ENCODE data around the gene ANKRD13B.
A peak's percentile ranks its signal among the peaks of the same experiment; 100 is the strongest.
"Not testable (repeated sequence)": the region's sequence is repeated elsewhere in the genome, so short reads cannot be mapped to it uniquely, and the experiment has no call there.

ANKRD13B gene

DNA sequence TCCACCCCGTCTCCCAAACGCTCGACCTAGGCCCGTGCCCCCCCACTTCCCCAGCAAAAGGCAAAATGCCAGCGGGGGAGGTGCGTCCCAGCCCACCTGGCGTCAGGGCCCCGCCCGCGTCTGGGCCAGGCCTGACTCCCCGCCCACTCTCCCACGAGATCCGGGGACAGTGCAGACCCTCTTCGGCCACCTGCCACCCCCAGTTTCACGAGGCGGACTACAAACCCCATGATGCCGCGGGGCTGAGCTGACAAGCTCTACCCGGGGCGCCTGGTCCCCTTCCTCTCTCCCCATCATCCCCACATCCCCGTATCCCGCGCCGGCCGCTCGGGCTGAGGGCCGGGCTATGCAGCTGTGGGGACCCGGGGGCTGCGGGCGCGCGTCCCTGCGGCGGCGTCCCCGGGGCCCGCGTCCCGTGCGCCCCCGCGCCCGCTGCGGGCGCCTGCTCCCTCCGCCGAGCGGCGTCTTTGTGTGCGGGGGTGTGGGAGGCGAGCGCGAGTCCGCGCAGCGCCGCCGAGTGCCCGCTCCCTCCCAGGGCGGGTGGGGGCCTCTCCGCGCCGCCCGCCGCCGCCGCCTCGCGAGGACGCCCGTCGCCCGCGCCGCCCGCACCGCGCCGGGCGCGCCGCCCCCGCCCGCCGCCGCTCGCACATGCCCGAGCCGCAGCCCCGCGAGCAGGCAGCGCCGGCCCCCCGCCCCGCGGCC, at the start of gene ANKRD13B:
Gene ANKRD13B, plus strand, starts transcription at position 283 of the 702 bp plus-strand sequence. CDS start 490 bp downstream, outside the sequence.
- peak within 1 kb of the TSS; percentile 75 to 77 for H3K4me3 ChIP-seq (ENCODE audit: low read length in 2 of 2)
- H3K36me3 ChIP-seq (ENCODE audit: control insufficient read depth in 2 of 2, insufficient read depth in 2 of 2, low read length in 2 of 2) = no peaks in the 10 kb centered on the region
- peaks cover 0 to 3% of the 10 kb centered on the region in 2 donors for H3K27me3 ChIP-seq (ENCODE audit: control insufficient read depth in 1 of 2, insufficient read depth in 2 of 2, low read length in 2 of 2)
- peak within 1 kb of the TSS; percentile 36 to 48 for H3K9ac ChIP-seq (ENCODE audit: low read length in 2 of 2)
- peaks cover 60% of the 10 kb centered on the region for H3K4me1 ChIP-seq (ENCODE audit: control insufficient read depth, insufficient read depth, low read length)
- H3K9me3 ChIP-seq (ENCODE audit: control insufficient read depth in 2 of 2, low read length in 2 of 2) = no peaks in the 10 kb centered on the region
- peak within 1 kb of the TSS; percentile 71 for H3K27ac ChIP-seq (ENCODE audit: low read length)

DNA sequence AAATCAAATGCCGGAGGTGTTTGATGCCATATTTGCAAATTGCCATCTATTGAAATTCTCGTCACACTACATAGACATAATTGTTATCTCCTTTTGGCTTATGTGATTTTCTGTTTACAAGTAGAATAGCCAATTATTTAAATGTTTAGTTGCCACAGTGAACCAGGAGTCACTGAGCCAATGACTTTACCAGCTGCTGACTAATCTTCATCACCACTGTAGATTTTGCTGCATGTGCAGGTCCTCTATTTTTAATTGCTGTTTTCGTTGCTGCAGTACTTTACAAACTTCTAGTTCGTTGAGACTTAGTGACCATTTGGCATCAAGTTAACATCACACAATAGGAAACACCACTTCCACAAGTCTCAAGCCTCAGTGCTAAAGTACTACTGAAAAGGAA, 48.9 kb upstream of the ANKRD13B start:
- Histone ChIP-seq H3K4me1 (ENCODE audit: control insufficient read depth, insufficient read depth, low read length) (peaks cover 2% of the 10 kb centered on the region), H3K27me3 (ENCODE audit: control insufficient read depth in 1 of 2, insufficient read depth in 2 of 2, low read length in 2 of 2) (no peaks in the 10 kb centered on the region), H3K9ac (ENCODE audit: low read length in 2 of 2) (no peak overlapping the region), H3K36me3 (ENCODE audit: control insufficient read depth in 2 of 2, insufficient read depth in 2 of 2, low read length in 2 of 2) (peaks cover 15 to 21% of the 10 kb centered on the region in 2 donors), H3K27ac (ENCODE audit: low read length) (no peak overlapping the region), H3K9me3 (ENCODE audit: control insufficient read depth in 2 of 2, low read length in 2 of 2) (no peaks in the 10 kb centered on the region), H3K4me3 (ENCODE audit: low read length in 2 of 2) (no peak overlapping the region)

DNA sequence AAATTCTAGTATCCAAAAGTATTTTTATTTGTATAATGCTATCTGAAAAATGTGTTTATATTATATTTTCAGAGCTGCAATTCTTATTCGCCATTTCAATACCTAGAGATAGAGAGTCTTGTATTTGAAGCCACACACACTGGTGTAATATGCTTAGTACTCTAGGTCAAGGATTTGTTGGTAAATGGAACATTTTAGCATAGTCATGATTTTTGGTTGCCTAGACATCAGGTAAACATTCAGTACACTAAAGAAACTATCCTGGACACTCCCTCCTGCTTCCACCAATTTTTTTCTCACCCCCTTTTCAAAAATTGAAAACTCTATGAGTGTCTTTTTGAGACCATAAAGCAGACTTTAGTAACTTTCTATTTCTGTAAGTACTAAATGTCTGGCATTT, 46.8 kb upstream of the ANKRD13B start:
- no peak overlapping the region for H3K27ac ChIP-seq (ENCODE audit: low read length)

DNA sequence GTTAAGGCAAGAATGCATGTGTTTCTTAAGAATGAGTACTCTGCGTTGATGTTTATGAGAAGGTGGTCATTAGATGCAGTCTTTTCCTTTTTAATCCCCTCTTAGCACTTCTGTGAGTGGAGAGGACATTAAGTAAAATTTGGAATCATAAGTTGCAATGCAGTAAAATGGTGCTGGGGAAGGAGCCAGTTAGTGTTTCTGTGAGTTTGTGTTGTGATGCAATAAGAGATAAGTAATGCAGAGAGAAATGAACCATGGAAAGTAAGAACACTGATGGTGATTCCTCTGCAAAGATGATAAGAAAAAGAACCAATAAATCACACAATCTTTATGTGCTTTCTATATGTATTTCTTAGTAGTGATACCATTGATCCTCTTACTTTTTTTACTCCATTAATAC, 46.1 kb upstream of the ANKRD13B start:
- no peak overlapping the region for H3K4me3 ChIP-seq (ENCODE audit: low read length in 2 of 2)
- no peak overlapping the region for H3K27ac ChIP-seq (ENCODE audit: low read length)
- H3K27me3 ChIP-seq (ENCODE audit: control insufficient read depth in 1 of 2, insufficient read depth in 2 of 2, low read length in 2 of 2) = no peaks in the 10 kb centered on the region
- peaks cover 6% of the 10 kb centered on the region for H3K4me1 ChIP-seq (ENCODE audit: control insufficient read depth, insufficient read depth, low read length)
- H3K9ac ChIP-seq (ENCODE audit: low read length in 2 of 2) = no peak overlapping the region
- peaks cover 14 to 17% of the 10 kb centered on the region in 2 donors for H3K36me3 ChIP-seq (ENCODE audit: control insufficient read depth in 2 of 2, insufficient read depth in 2 of 2, low read length in 2 of 2)
- H3K9me3 ChIP-seq (ENCODE audit: control insufficient read depth in 2 of 2, low read length in 2 of 2) = no peaks in the 10 kb centered on the region

More for the DNA sequence above, 46.8 kb upstream of the ANKRD13B start:
- H3K9me3 ChIP-seq (ENCODE audit: control insufficient read depth in 2 of 2, low read length in 2 of 2) = no peaks in the 10 kb centered on the region
- H3K9ac ChIP-seq (ENCODE audit: low read length in 2 of 2) = no peak overlapping the region
- peaks cover 6% of the 10 kb centered on the region for H3K4me1 ChIP-seq (ENCODE audit: control insufficient read depth, insufficient read depth, low read length)
- no peaks in the 10 kb centered on the region for H3K27me3 ChIP-seq (ENCODE audit: control insufficient read depth in 1 of 2, insufficient read depth in 2 of 2, low read length in 2 of 2)
- peaks cover 14 to 20% of the 10 kb centered on the region in 2 donors for H3K36me3 ChIP-seq (ENCODE audit: control insufficient read depth in 2 of 2, insufficient read depth in 2 of 2, low read length in 2 of 2)
- H3K4me3 ChIP-seq (ENCODE audit: low read length in 2 of 2) = no peak overlapping the region

DNA sequence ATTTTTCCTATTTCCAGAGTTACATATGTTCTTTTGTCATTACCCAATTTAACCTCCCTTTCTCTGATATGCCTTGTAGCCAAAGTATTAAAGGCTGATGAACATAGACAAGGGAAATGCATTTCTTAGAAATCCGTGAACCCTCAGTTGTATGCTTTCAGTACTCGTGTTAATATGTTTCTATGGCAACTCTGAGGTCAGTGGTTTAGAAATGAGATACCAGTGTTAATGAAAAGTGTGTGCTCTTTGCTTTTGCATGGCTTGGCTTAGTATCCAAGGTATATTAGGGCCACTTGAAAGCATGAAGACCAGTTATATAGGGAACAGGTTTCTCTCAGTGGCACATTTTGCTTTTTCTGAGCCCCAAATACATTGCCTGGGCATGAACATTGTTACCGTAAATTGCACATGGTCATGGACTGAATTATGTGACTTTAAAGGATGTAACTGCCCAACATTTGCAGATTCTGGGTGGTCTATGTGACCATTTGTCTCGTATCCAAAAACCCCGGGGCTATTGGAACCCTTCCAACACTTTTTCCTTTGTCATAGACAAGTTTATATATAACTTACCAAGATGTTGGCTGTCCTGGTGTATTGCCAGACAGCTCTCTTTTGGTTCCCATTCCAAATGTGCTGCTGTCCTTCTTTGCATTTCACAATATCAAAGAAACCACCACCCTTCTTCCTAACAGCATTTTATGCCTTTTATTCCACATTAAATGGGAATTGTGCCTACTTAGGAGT, 43.6 kb upstream of the ANKRD13B start:
- Histone ChIP-seq H3K9ac (ENCODE audit: low read length in 2 of 2) (no peak overlapping the region), H3K36me3 (ENCODE audit: control insufficient read depth in 2 of 2, insufficient read depth in 2 of 2, low read length in 2 of 2) (no peaks in the 10 kb centered on the region), H3K27ac (ENCODE audit: low read length) (no peak overlapping the region), H3K4me1 (ENCODE audit: control insufficient read depth, insufficient read depth, low read length) (peaks cover 6% of the 10 kb centered on the region), H3K4me3 (ENCODE audit: low read length in 2 of 2) (no peak overlapping the region), H3K9me3 (ENCODE audit: control insufficient read depth in 2 of 2, low read length in 2 of 2) (no peaks in the 10 kb centered on the region), H3K27me3 (ENCODE audit: control insufficient read depth in 1 of 2, insufficient read depth in 2 of 2, low read length in 2 of 2) (no peaks in the 10 kb centered on the region)

DNA sequence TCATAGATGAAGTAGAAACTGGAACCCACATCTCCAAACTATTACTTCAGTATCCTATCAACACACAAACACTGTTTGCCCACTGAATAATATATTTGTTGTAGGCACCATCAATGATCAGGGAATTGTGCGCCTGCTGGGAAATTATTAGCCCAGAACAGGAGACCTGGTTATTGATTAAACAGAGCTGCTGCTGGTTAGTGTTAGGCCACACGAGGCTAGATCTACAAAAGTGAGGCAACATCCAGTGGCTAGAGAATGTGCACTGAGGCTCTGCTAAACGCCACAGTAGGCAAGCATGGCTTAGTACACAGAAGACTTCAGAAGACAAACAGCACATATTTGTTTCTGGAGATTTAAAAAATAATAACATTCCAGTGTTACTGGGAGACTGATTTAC, 37.1 kb upstream of the ANKRD13B start:
- Histone ChIP-seq H3K4me3 (ENCODE audit: low read length in 2 of 2) (no peak overlapping the region), H3K27ac (ENCODE audit: low read length) (no peak overlapping the region), H3K9me3 (ENCODE audit: control insufficient read depth in 2 of 2, low read length in 2 of 2) (no peaks in the 10 kb centered on the region), H3K4me1 (ENCODE audit: control insufficient read depth, insufficient read depth, low read length) (no peaks in the 10 kb centered on the region), H3K27me3 (ENCODE audit: control insufficient read depth in 1 of 2, insufficient read depth in 2 of 2, low read length in 2 of 2) (no peaks in the 10 kb centered on the region), H3K9ac (ENCODE audit: low read length in 2 of 2) (no peak overlapping the region), H3K36me3 (ENCODE audit: control insufficient read depth in 2 of 2, insufficient read depth in 2 of 2, low read length in 2 of 2) (peaks cover 0 to 2% of the 10 kb centered on the region in 2 donors)

DNA sequence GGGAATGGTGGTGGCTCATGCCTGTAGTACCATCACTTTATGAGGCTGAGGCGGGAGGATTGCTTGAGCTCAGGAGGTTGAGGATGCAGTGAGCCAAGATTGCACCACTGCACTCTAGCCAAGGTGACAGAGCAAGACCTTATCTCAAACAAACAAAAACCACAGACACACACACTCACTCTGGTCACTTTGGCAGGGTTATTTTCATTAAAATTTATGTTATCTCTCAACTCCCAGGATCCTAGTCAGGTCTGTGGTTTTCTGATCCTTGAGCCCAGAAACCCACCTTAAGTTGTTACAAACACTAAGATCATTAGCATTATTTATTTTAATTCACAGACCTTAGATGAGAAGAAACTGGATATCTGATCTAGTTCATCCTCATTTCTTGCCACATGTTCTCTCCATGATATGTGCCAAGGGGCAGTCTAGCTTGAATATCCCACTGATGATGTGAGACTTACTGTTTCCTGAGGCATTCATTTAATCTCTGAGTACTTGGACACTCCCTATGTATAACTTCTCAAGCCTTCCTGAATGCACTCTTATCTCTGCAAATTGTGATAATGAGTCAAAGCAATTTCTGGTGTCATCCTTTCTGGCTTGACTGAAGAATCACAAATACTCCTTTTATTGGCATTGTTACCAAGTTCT, 35.7 kb upstream of the ANKRD13B start:
- H3K4me1 ChIP-seq (ENCODE audit: control insufficient read depth, insufficient read depth, low read length) = peaks cover 7% of the 10 kb centered on the region
- no peaks in the 10 kb centered on the region for H3K27me3 ChIP-seq (ENCODE audit: control insufficient read depth in 1 of 2, insufficient read depth in 2 of 2, low read length in 2 of 2)
- H3K27ac ChIP-seq (ENCODE audit: low read length) = no peak overlapping the region
- H3K4me3 ChIP-seq (ENCODE audit: low read length in 2 of 2) = no peak overlapping the region
- no peak overlapping the region for H3K9ac ChIP-seq (ENCODE audit: low read length in 2 of 2)
- no peaks in the 10 kb centered on the region for H3K9me3 ChIP-seq (ENCODE audit: control insufficient read depth in 2 of 2, low read length in 2 of 2)
- H3K36me3 ChIP-seq (ENCODE audit: control insufficient read depth in 2 of 2, insufficient read depth in 2 of 2, low read length in 2 of 2) = peaks cover 0 to 7% of the 10 kb centered on the region in 2 donors

DNA sequence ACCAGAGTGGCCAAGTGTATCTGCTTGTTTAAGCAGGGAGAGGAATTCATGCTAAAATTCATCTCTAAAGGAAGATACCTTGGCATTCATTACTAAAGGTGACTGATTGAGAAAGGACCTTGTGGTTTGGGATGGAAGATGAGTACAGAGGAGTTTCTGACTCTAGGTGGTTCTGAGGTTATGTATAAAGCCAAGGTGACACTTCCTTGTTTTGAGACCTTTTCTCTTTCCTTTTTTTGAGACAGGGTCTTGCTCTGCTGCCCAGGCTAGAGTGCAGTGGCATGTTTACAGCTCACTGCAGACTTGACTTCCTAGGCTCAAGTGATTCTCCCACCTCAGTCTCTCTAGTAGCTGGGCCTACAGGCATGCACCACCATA, 35.2 kb upstream of the ANKRD13B start:
- H3K9me3 ChIP-seq (ENCODE audit: control insufficient read depth in 2 of 2, low read length in 2 of 2) = no peaks in the 10 kb centered on the region
- H3K4me1 ChIP-seq (ENCODE audit: control insufficient read depth, insufficient read depth, low read length) = peaks cover 9% of the 10 kb centered on the region
- no peaks in the 10 kb centered on the region for H3K27me3 ChIP-seq (ENCODE audit: control insufficient read depth in 1 of 2, insufficient read depth in 2 of 2, low read length in 2 of 2)
- H3K4me3 ChIP-seq (ENCODE audit: low read length in 2 of 2) = no peak overlapping the region
- H3K27ac ChIP-seq (ENCODE audit: low read length) = no peak overlapping the region
- peaks cover 0 to 11% of the 10 kb centered on the region in 2 donors for H3K36me3 ChIP-seq (ENCODE audit: control insufficient read depth in 2 of 2, insufficient read depth in 2 of 2, low read length in 2 of 2)
- no peak overlapping the region for H3K9ac ChIP-seq (ENCODE audit: low read length in 2 of 2)

DNA sequence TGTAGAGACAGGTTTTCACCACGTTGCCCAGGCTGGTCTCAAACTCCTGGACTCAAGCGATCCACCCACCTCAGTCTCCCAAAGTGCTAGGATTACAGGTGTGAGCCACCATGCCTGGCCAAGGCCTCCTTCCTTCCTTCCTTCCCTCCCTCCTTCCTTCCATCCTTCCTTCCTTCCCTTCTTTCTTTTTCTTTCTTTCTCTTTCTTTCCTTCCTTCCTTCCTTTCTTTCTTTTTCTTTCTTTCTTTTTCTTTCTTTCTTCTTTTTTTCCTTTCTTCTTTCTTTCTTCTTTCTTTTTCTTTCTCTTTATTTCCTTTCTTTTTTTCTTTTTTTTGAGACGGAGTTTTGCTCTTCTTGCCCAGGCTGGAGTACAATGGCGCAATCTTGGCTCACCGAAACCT, 34.8 kb upstream of the ANKRD13B start:
- not testable (repeated sequence) for H3K27ac ChIP-seq (ENCODE audit: low read length); H3K4me1 ChIP-seq (ENCODE audit: control insufficient read depth, insufficient read depth, low read length); H3K9me3 ChIP-seq (ENCODE audit: control insufficient read depth in 2 of 2, low read length in 2 of 2); H3K27me3 ChIP-seq (ENCODE audit: control insufficient read depth in 1 of 2, insufficient read depth in 2 of 2, low read length in 2 of 2); H3K9ac ChIP-seq (ENCODE audit: low read length in 2 of 2); H3K4me3 ChIP-seq (ENCODE audit: low read length in 2 of 2)
- H3K36me3 ChIP-seq (ENCODE audit: control insufficient read depth in 2 of 2, insufficient read depth in 2 of 2, low read length in 2 of 2) = peaks cover 0 to 11% of the 10 kb centered on the region in 2 donors

DNA sequence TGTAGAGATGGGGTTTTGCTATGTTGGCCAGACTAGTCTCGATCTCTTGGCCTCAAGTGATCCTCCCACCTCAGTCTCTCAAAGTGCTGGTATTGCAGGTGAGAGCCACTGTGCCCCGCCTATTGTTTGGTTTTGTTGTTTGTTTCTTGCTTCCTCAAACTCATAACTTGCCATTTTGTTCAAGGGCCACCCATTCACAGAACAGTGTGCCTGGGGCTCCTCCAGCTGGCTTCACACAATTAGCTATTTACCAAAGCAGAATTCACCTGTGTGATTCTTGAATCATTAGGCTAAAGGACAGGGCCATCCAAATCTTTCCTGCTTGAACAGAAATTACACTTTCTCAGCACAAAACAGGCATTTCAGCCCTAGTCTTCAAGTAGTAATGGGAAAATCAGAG, 33.3 kb upstream of the ANKRD13B start:
- peaks cover 10% of the 10 kb centered on the region for H3K4me1 ChIP-seq (ENCODE audit: control insufficient read depth, insufficient read depth, low read length)
- no peak overlapping the region for H3K4me3 ChIP-seq (ENCODE audit: low read length in 2 of 2)
- H3K9ac ChIP-seq (ENCODE audit: low read length in 2 of 2) = no peak overlapping the region
- peaks cover 0 to 11% of the 10 kb centered on the region in 2 donors for H3K36me3 ChIP-seq (ENCODE audit: control insufficient read depth in 2 of 2, insufficient read depth in 2 of 2, low read length in 2 of 2)
- H3K9me3 ChIP-seq (ENCODE audit: control insufficient read depth in 2 of 2, low read length in 2 of 2) = no peaks in the 10 kb centered on the region
- H3K27me3 ChIP-seq (ENCODE audit: control insufficient read depth in 1 of 2, insufficient read depth in 2 of 2, low read length in 2 of 2) = no peaks in the 10 kb centered on the region
- H3K27ac ChIP-seq (ENCODE audit: low read length) = no peak overlapping the region

Data from stomach smooth muscle (tissue), 2 donors.